WTC11 (cell line): ENCODE data around the gene CPNE5. TPM values are rescaled to one million over a fixed set of nuclear protein-coding genes. Genes with fewer than 3 reads are reported as not detected.

Experiments used
- ATAC-seq: fragments of 200-7000 bp; cut with Tn5 transposase; 2 replicates; pipeline ENCODE4 v1.10.0; 2021; ENCODE audit warnings: mild to moderate bottlenecking, moderate library complexity
- CTCF ChIA-PET: fragments of 300-600 bp; sonication (Branson Sonifier 250); formaldehyde crosslinking; loops from one replicate; lab custom pipeline; 2021; ENCODE audit warnings: antibody characterized with exemption; lab: Charles Lee
- POLR2A ChIA-PET: fragments of 350-600 bp; sonication (Branson Sonifier 250); formaldehyde crosslinking; loops from one replicate; lab custom pipeline; 2021; ENCODE audit warnings: antibody characterized with exemption; lab: Charles Lee
- DNase-seq: peaks from one replicate; pipeline ENCODE4 v3.0.0; 2021; ENCODE audit warnings: low spot score
- H3K27ac Mint-ChIP-seq: 2 replicates; pipeline ENCODE4 v1.8.0; 2021; ENCODE audit warnings: mixed read lengths
- H3K27me3 Mint-ChIP-seq: 2 replicates; pipeline ENCODE4 v1.8.0; 2021; ENCODE audit warnings: low read depth, mild to moderate bottlenecking, moderate library complexity, mixed read lengths
- H3K36me3 Mint-ChIP-seq: 2 replicates; pipeline ENCODE4 v1.8.0; 2021; ENCODE audit warnings: mixed read lengths
- H3K4me1 Mint-ChIP-seq: 2 replicates; pipeline ENCODE4 v1.8.0; 2022; ENCODE audit warnings: mixed read lengths
- H3K4me3 Mint-ChIP-seq: 2 replicates; pipeline ENCODE4 v1.8.0; 2021; ENCODE audit warnings: mild to moderate bottlenecking, moderate library complexity, mixed read lengths
- H3K9me3 Mint-ChIP-seq: 2 replicates; pipeline ENCODE4 v1.8.0; 2021; ENCODE audit warnings: mixed read lengths
- ATF1 ChIP-seq: sonication (generic); formaldehyde crosslinking; IDR thresholded peaks from 2 replicates; pipeline ENCODE4 v1.8.1; 2023; ENCODE audit warnings: mild to moderate bottlenecking, moderate library complexity, missing genetic modification reagents
- ATF2 ChIP-seq: sonication (generic); formaldehyde crosslinking; IDR thresholded peaks from 2 replicates; pipeline ENCODE4 v1.8.1; 2022; ENCODE audit warnings: low read depth, missing genetic modification reagents, borderline replicate concordance
- E2F4 ChIP-seq: sonication (generic); formaldehyde crosslinking; IDR thresholded peaks from 2 replicates; pipeline ENCODE4 v1.8.1; 2022; ENCODE audit warnings: low read depth, mild to moderate bottlenecking, moderate library complexity, missing genetic modification reagents, borderline replicate concordance
- ELF4 ChIP-seq: sonication (generic); formaldehyde crosslinking; IDR thresholded peaks from 2 replicates; pipeline ENCODE4 v1.8.1; 2022; ENCODE audit warnings: low read depth, mild to moderate bottlenecking, moderate library complexity, missing genetic modification reagents
- ESRRA ChIP-seq: sonication (generic); formaldehyde crosslinking; IDR thresholded peaks from 2 replicates; pipeline ENCODE4 v1.8.1; 2022; ENCODE audit warnings: mild to moderate bottlenecking, missing genetic modification reagents, borderline replicate concordance
- GABPB1 ChIP-seq: sonication (generic); formaldehyde crosslinking; IDR thresholded peaks from 2 replicates; pipeline ENCODE4 v1.8.1; 2023; ENCODE audit warnings: mild to moderate bottlenecking, missing genetic modification reagents
- GRHL2 ChIP-seq: fragments of 250-450 bp; sonication (Bioruptor Pico); IDR thresholded peaks from 2 replicates; pipeline ENCODE4 v1.8.0; 2022; ENCODE audit warnings: mild to moderate bottlenecking, moderate library complexity; ENCODE audit not compliant: insufficient replicate concordance, severe bottlenecking
- MYBL2 ChIP-seq: sonication (generic); formaldehyde crosslinking; IDR thresholded peaks from 2 replicates; pipeline ENCODE4 v1.8.1; 2023; ENCODE audit warnings: mild to moderate bottlenecking, moderate library complexity, missing genetic modification reagents
- NR1H2 ChIP-seq: sonication (generic); formaldehyde crosslinking; IDR thresholded peaks from 2 replicates; pipeline ENCODE4 v1.9.0; 2021; ENCODE audit warnings: mild to moderate bottlenecking, moderate library complexity, missing genetic modification reagents
- TEAD4 ChIP-seq: sonication (generic); formaldehyde crosslinking; IDR thresholded peaks from 2 replicates; pipeline ENCODE4 v1.8.0; 2022; ENCODE audit warnings: mild to moderate bottlenecking, missing genetic modification reagents
- ZNF232 ChIP-seq: sonication (generic); formaldehyde crosslinking; IDR thresholded peaks from 2 replicates; pipeline ENCODE4 v1.8.0; 2022; ENCODE audit warnings: mild to moderate bottlenecking, missing genetic modification reagents
- ZNF396 ChIP-seq: fragments of 250-450 bp; sonication (Bioruptor Pico); IDR thresholded peaks from 2 replicates; pipeline ENCODE4 v1.8.0; 2021; ENCODE audit warnings: mild to moderate bottlenecking, moderate library complexity, borderline replicate concordance
- ZNF532 ChIP-seq: fragments of 250-450 bp; sonication (Bioruptor Pico); IDR thresholded peaks from 2 replicates; pipeline ENCODE4 v1.9.0; 2021; ENCODE audit warnings: mild to moderate bottlenecking, borderline replicate concordance
- total RNA-seq: library from RNA; stranded (reverse); gene quantifications from 3 replicates; pipeline ENCODE4 v1.2.3, GENCODE V29; 2021

The CPNE5 gene
- total RNA-seq, 1 experiment from 2014 or later = 0.44 TPM

- Mint-ChIP-seq H3K9me3 (peaks cover 4% of the 10 kb centered on the region; the same call in 1 of the 2 replicates), H3K4me3 (no peak overlapping the region), H3K27ac (no peak overlapping the region), H3K36me3 (no peaks in the 10 kb centered on the region), H3K27me3 (no peaks in the 10 kb centered on the region), H3K4me1 (peaks cover 25% of the 10 kb centered on the region)
- ATAC-seq (no peak), DNase-seq (no peak)
- ChIA-PET POLR2A (interaction anchor here (0.6 kb wide), 1 partner anchor 25 kb away, joined by 6 read pairs; no protein-coding TSS in a partner anchor), CTCF (interaction anchor here (0.6 to 1.2 kb wide), 5 partner anchors 45 to 597 kb away, joined by 3 to 4 read pairs (median 4); partner anchors contain the start of gene C6orf89)
- no peak for TF ChIP-seq TEAD4
- TF ChIP-seq ESRRA (CRISPR knock-in tag) = no peak
- no peak for TF ChIP-seq GABPB1 (CRISPR knock-in tag)
- TF ChIP-seq ZNF396 (CRISPR knock-in tag) = no peak
- no peak for TF ChIP-seq ZNF532 (CRISPR knock-in tag)
- TF ChIP-seq ELF4 = no peak
Observed at GRCh38 chr6:36827261-36828079, 11.8 kb downstream of the CPNE5 start.

- DNase-seq (no peak), ATAC-seq (no peak)
- H3K4me3 Mint-ChIP-seq = no peak overlapping the region
- ChIA-PET CTCF (interaction anchor here (0.6 to 0.9 kb wide), 3 partner anchors 44 to 598 kb away, joined by 3 to 4 read pairs (median 3); no protein-coding TSS in a partner anchor), POLR2A (no interaction called here)
- H3K9me3 Mint-ChIP-seq = no peaks in the 10 kb centered on the region
- no peak for TF ChIP-seq GRHL2 (CRISPR knock-in tag)
- no peak for TF ChIP-seq ATF1 (CRISPR knock-in tag)
- no peak for TF ChIP-seq E2F4 (CRISPR knock-in tag)
- no peak for TF ChIP-seq NR1H2
- TF ChIP-seq ZNF232 (CRISPR knock-in tag) = no peak
- no peak for TF ChIP-seq ATF2 (CRISPR knock-in tag)
- TF ChIP-seq MYBL2 (CRISPR knock-in tag) = no peak
- H3K27ac Mint-ChIP-seq = no peak overlapping the region
- H3K4me1 Mint-ChIP-seq = peaks cover 28% of the 10 kb centered on the region
- H3K27me3 Mint-ChIP-seq = no peaks in the 10 kb centered on the region
- no peaks in the 10 kb centered on the region for H3K36me3 Mint-ChIP-seq
Observed at GRCh38 chr6:36826520-36827227, 12.6 kb downstream of the CPNE5 start.
